ENCODE results near the gene ITGBL1.

- TF ChIP-seq CTCF (IDR thresholded peaks at IDR 0.05 in 4 of 5, conservative IDR thresholded peaks at IDR 0.05 in 1 of 5) (no peak), POLR2A (IDR thresholded peaks at IDR 0.05) (no peak)
These were observed 68.2 kb downstream of the ITGBL1 start for GRCh38 chr13:101520672-101521071.
